ENCODE data around the gene DMRT1. TPM values are rescaled to one million over a fixed set of nuclear protein-coding genes. Genes with fewer than 3 reads are reported as not detected.

DMRT1 gene
- polyA plus RNA-seq, 1 experiment: not detected

GRCh38 chr9:880725-881124 lies 39.2 kb downstream of the DMRT1 start:
- DNase-seq (ENCODE audit: low read depth): no peak
- Histone ChIP-seq H3K4me3 (ENCODE audit: low read depth, low read length) (no peak overlapping the region), H3K36me3 (ENCODE audit: control insufficient read depth, insufficient read depth, low read length) (no peaks in the 10 kb centered on the region), H3K27me3 (ENCODE audit: control insufficient read depth, insufficient read depth, low read length) (no peaks in the 10 kb centered on the region)
- no peak for TF ChIP-seq CTCF (IDR thresholded peaks at IDR 0.05; ENCODE audit: insufficient read depth, low read depth, low read length)
- ChIA-PET POLR2A (no interaction called here), CTCF (no interaction called here)

GRCh38 chr9:882416-882924 lies 41.0 kb downstream of the DMRT1 start:
- no peak overlapping the region for H3K4me3 ChIP-seq (ENCODE audit: low read depth, low read length)
- no peaks in the 10 kb centered on the region for H3K27me3 ChIP-seq (ENCODE audit: control insufficient read depth, insufficient read depth, low read length)
- CTCF ChIA-PET: no interaction called here
- TF ChIP-seq CTCF (IDR thresholded peaks at IDR 0.05; ENCODE audit: insufficient read depth, low read depth, low read length): no peak
- H3K36me3 ChIP-seq (ENCODE audit: control insufficient read depth, insufficient read depth, low read length): no peaks in the 10 kb centered on the region
- no peak for DNase-seq (ENCODE audit: low read depth)
- POLR2A ChIA-PET: no interaction called here

- CTCF ChIA-PET: no interaction called here
- POLR2A ChIA-PET: no interaction called here
- no peak for TF ChIP-seq CTCF (IDR thresholded peaks at IDR 0.05; ENCODE audit: insufficient read depth, low read depth, low read length)
Measured at GRCh38 chr9:883011-883410, 41.5 kb downstream of the DMRT1 start.

GRCh38 chr9:886886-887285 lies 45.4 kb downstream of the DMRT1 start:
- Histone ChIP-seq H3K4me3 (ENCODE audit: low read depth, low read length) (no peak overlapping the region), H3K27me3 (ENCODE audit: control insufficient read depth, insufficient read depth, low read length) (no peaks in the 10 kb centered on the region), H3K36me3 (ENCODE audit: control insufficient read depth, insufficient read depth, low read length) (no peaks in the 10 kb centered on the region)
- CTCF ChIA-PET: no interaction called here
- POLR2A ChIA-PET: no interaction called here
- no peak for TF ChIP-seq CTCF (IDR thresholded peaks at IDR 0.05; ENCODE audit: insufficient read depth, low read depth, low read length)
- no peak for DNase-seq (ENCODE audit: low read depth)

More at GRCh38 chr9:883011-883410, 41.5 kb downstream of the DMRT1 start:
- Histone ChIP-seq H3K4me3 (ENCODE audit: low read depth, low read length) (no peak overlapping the region), H3K27me3 (ENCODE audit: control insufficient read depth, insufficient read depth, low read length) (no peaks in the 10 kb centered on the region), H3K36me3 (ENCODE audit: control insufficient read depth, insufficient read depth, low read length) (no peaks in the 10 kb centered on the region)
- no peak for DNase-seq (ENCODE audit: low read depth)

GRCh38 chr9:892123-892522 lies 50.6 kb downstream of the DMRT1 start:
- CTCF ChIA-PET: interaction anchor here (0.7 to 9.7 kb wide), 2 partner anchors 8 to 117 kb away, joined by 3 to 69 read pairs; no protein-coding TSS in a partner anchor
- TF ChIP-seq CTCF (IDR thresholded peaks at IDR 0.05; ENCODE audit: insufficient read depth, low read depth, low read length): 0 out of 2 replicates have a peak, but pooled peaks have one; percentile 2
- H3K4me3 ChIP-seq (ENCODE audit: low read depth, low read length): no peak overlapping the region

More at GRCh38 chr9:892123-892522, 50.6 kb downstream of the DMRT1 start:
- no peaks in the 10 kb centered on the region for H3K36me3 ChIP-seq (ENCODE audit: control insufficient read depth, insufficient read depth, low read length)
- no peaks in the 10 kb centered on the region; the same call in 1 of the 2 replicates for H3K27me3 ChIP-seq (ENCODE audit: control insufficient read depth, insufficient read depth, low read length)
- POLR2A ChIA-PET: no interaction called here
- DNase-seq (ENCODE audit: low read depth): no peak

Measured in BJ (cell line).